ENCODE results near the gene NCK1.
A peak's percentile ranks its signal among the peaks of the same experiment; 100 is the strongest.

The NCK1 gene

DNA sequence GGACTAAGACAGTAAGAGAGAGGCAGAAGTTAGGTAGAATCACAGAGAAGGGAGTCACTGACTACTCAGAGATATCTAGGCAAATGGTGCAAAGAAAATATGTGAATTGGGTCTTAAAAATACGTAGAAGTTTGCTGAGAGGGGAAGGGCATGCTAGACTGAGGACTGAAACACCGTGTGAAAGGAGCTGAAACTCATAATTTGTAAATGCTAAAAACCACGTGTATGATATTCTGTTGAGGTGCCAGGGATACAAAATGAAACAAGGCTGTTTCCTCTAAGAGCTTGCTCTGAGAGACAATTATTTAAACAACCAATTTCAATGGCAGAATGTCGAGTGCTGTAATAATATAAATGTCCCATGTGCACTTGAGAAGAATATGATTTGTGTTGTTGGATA, 47.2 kb downstream of the NCK1 start:
- DNase-seq = no peak
- TF ChIP-seq POLR2A (IDR thresholded peaks at IDR 0.05; ENCODE audit: low read length) (no peak), GATA1 (IDR thresholded peaks at IDR 0.05; ENCODE audit: low read depth, low read length) (no peak)

DNA sequence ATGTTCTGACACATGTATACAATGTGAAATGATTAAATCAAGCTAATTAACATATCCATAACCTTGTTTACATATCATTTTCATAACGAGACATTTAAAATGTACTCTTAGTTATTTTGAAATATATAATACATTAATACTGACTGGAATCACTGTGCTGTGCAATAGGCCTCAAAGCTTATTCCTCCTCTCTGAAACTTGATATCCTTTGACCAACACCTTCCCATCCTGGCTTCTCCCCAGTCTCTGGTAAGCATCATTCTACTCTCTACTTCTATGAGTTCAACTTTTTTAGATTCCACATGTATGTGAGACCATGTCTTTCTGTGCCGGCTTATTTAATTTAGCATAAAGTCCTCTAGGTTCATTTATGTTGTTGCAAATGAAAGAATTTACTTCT, 48.7 kb downstream of the NCK1 start:
- no peak for DNase-seq
- no peak for TF ChIP-seq POLR2A (IDR thresholded peaks at IDR 0.05; ENCODE audit: low read length)
- TF ChIP-seq GATA1 (IDR thresholded peaks at IDR 0.05; ENCODE audit: low read depth, low read length) = no peak

DNA sequence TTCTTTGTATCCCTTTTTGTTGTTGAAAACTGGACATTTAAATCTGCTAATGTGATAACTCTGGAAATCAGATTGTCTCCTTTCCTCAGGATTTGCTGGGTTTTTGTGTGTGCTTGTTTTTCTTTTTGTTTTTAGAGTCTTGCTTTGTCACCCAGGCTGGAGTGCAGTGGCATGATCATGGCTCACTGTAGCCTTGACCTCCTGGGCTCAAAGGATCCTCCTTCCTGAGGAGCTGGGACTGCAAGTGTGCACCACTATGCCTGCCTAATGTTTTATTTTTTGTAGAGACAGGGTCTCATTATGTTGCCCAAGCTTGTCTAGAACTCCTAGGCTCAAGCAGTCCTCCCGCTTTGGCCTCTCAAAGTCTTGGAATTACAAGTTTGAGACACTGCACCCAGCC, 51.2 kb downstream of the NCK1 start:
- TF ChIP-seq POLR2A (IDR thresholded peaks at IDR 0.05; ENCODE audit: low read length) (no peak), GATA1 (IDR thresholded peaks at IDR 0.05; ENCODE audit: low read depth, low read length) (no peak)
- DNase-seq = no peak

DNA sequence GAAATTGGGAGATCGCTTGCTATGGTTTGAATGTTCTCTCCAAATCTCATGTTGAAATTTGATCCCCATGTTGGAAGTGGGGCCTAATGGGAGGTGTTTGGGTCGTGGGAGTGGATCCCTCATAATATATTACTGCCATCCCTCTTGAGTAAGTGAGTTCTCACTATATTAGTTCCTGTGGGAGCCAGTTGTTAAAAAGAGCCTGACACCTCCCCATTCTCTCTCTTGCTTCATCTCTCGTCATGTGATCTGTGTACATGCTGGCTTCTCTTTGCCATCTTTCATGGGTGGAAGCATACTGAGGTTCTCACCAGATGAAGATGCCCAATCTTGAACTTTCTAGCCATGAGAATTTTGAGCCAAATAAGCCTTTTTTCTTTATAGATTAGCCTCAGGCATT, 52.7 kb downstream of the NCK1 start:
- TF ChIP-seq POLR2A (IDR thresholded peaks at IDR 0.05; ENCODE audit: low read length) (no peak), GATA1 (IDR thresholded peaks at IDR 0.05; ENCODE audit: low read depth, low read length) (no peak)
- no peak for DNase-seq

DNA sequence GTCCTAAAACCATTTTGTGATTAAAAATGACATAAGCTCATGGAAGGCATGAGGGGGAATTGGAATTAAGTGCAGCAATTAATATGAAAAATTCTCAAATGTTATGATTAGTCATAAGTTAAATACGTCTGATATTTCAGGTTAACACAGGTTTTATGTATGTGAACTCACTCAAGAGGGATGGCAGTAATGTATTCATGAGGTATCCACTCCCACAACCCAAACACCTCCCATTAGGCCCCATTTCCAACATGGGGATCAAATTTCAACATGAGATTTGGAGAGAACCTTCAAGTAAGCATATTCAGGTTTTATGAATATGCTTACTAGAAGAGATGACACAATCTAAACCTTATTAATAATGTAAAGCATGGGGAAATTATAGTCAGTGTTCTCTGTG, 54.2 kb downstream of the NCK1 start:
- no peak for DNase-seq
- no peak for TF ChIP-seq POLR2A (IDR thresholded peaks at IDR 0.05; ENCODE audit: low read length)
- no peak for TF ChIP-seq GATA1 (IDR thresholded peaks at IDR 0.05; ENCODE audit: low read depth, low read length)

DNA sequence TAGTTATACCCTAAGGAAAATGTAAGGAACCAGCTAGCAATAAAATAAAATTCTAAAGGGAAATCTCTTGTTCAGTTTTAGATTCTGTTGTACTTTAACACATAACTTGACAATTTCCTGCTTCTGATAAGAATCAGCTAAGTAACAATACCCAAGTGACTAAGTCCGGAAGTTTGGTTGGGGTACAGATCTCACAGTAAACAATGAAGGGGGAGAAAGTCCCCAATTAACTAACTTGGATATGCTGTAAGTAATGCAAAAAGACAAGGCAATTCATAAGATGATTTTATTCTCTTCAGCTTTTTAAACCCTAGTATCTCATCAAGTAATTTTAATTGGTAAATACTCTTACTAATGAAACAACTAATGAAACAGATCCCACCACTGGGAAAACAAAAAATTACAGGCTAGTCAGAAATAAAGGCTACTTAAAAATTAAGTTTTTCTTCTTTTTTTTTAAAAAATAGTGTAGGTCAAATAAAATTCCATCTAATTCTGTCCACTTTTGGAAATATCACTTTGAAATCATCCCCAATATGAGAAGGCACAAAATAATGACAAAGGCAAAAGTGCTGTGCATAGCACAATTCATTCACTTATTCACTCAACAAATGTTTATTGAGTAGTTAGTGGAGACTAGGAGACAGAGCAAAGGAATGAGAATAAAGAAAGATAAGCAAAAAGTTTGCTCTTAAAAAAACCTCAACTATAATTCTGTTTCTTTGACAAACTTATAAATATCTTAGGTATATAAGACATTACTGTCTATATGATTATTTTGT, 58.0 kb downstream of the NCK1 start:
- no peak for DNase-seq
- TF ChIP-seq GATA1 (IDR thresholded peaks at IDR 0.05; ENCODE audit: low read depth, low read length) = no peak
- no peak for TF ChIP-seq POLR2A (IDR thresholded peaks at IDR 0.05; ENCODE audit: low read length)

DNA sequence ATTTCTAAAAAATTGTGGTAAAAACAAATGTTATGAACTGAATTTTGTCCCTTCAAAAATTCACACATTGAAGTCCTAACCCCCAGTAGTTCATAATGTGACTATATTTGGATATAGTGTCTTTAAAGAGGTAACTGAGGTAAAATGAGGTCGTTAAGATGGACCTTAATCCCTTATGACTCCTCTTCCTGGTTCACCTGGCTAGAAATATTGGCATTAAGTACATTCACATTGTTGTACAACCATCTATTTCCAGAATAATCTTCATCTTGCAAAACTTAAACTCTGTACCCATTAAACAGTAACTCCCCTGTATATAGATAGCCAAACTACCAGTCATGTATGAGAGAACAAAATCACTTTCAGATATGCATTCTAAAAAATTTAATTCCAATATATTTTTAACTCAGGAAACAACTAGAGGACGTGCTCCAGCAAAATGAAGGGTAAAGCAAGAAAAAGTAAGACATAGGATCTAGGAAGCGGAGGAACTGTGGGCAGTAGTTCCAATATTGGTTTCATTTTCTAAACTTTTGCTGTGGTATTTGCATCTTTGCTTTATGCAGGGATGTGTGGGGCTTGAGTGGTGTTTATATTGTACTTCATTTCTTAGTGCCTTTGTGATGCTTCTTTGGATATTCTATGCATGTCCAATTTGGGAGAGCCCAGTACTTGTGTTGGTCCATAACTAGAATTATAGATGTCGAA, 59.0 kb downstream of the NCK1 start:
- no peak for DNase-seq
- no peak for TF ChIP-seq GATA1 (IDR thresholded peaks at IDR 0.05; ENCODE audit: low read depth, low read length)
- TF ChIP-seq POLR2A (IDR thresholded peaks at IDR 0.05; ENCODE audit: low read length) = no peak

DNA sequence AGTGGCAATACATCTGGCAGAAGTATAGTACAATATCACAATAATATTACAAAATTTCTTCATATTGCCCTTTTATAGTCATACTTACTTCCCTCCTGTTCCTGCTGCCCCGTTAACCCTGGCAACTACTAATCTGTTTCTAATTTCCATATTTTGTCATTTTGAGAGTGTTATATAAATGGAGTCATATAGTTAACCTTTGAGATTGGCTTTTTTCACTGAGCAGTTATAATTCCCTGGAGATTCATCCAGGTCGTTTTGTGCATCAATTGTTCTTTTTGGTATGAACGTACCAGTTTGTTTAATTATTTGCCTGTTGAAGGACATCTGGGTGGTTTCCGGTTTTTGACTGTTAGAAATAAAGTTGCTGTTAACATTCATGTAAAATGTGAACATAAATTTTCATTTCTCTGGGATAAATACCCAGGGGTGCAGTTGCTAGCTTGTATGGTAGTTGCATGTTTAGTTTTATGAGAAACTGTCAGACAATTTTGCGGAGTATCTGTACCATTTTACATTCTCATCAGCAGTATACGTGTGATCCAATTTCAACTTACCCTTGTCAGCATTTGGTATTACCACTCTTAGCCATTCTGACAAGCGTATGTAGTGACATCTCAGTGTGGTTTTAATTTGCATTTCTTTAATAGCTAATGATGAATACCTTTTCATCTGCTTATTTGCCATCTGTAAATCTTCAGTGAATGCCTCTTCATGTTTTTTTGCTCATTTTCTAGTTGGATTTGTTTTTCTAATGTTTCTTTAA, 63.6 kb downstream of the NCK1 start:
- DNase-seq = no peak
- TF ChIP-seq POLR2A (IDR thresholded peaks at IDR 0.05; ENCODE audit: low read length) = no peak
- TF ChIP-seq GATA1 (IDR thresholded peaks at IDR 0.05; ENCODE audit: low read depth, low read length) = no peak

DNA sequence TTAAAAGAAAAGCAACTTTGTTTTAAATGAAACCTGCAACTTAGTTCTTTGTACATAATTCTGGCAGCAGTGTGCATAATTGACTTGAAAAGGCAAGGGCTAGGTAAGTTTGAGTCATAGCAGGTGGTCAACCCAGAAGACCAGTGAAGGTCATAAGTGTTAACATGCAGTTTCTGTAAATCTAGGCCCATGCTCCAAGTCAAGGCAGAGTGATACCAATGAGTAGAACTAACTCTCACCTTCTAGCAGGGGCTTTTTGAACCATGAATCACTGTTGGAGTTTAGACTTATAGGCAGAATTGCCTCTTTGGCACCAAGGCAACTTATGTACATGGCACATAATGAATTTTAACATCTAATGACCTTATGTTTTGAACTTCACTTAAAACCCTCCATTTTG, 66.2 kb downstream of the NCK1 start:
- DNase-seq = no peak

DNA sequence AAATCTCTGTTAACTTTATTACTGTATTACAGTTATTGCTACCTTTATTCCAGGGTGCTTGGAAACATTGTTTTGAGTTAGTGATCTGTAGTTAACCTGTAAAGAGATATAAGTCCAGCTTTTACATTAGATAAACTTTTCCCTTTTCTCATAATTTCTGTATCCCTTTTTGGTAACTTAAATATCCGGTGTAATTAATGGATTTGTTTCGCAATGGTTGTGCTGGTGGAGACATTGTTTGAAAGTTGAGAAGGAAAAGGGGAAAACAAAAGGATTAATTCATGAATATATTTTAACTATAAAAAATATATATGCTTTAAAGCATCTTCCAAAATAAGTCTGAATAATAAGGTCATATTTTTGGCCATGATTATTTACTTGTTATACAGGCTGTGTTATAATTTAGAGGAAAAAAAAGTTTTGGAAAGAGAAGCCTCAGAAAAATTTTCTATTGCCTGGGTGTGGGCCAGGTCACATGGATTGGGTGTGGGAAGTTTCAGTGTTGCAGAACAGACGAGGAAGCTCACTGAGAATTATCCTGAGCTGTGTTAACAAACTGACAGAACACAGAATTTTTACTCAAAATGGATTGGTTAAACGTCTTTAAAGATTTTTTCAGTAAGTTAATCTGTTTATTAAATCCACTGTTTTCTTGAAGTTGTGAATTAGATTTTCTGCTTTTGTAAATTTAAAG, 68.1 kb downstream of the NCK1 start:
- peak; percentile 23 to 42 for DNase-seq
- TF ChIP-seq POLR2A (IDR thresholded peaks at IDR 0.05; ENCODE audit: low read length) = no peak
- no peak for TF ChIP-seq GATA1 (IDR thresholded peaks at IDR 0.05; ENCODE audit: low read depth, low read length)

More for the DNA sequence above, 66.2 kb downstream of the NCK1 start:
- TF ChIP-seq POLR2A (IDR thresholded peaks at IDR 0.05; ENCODE audit: low read length) = no peak
- TF ChIP-seq GATA1 (IDR thresholded peaks at IDR 0.05; ENCODE audit: low read depth, low read length) = no peak

DNA sequence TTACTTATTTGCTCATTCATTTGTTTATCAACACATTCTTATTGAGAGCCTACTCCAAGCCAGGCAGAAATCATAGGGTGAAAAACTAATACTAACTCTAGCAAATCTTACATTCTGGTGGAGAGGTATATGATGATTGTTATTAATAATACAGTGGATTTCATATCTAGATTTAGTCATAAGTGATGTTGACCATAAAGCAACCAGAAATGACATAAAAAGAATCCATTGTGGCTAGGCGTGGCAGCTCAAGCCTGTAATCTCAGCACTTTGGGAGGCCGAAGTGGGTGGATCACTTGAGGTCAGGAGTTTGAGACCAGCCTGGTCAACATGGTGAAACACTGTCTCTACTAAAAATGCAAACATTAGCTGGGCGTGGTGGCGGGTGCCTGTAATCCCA, 69.6 kb downstream of the NCK1 start:
- DNase-seq = no peak
- TF ChIP-seq GATA1 (IDR thresholded peaks at IDR 0.05; ENCODE audit: low read depth, low read length) (no peak), POLR2A (IDR thresholded peaks at IDR 0.05; ENCODE audit: low read length) (no peak)

DNA sequence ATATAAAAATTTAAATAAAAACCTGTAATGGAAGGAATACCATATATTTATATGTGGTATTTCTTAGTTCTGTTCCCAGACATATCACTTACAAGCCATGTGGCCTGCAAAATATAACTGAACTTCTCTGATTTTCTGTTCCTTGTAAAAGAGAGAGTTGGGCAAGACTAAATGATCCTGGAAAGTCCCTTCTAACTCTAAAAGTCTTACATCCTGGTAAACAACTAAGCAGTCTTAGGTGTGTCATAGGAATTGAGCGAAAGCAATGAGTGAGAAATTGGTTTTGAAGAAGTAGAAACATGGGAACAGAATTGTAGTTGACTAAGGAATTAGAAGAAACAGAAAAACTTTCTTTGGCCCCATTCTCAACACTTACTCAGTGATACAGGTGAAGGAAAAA, 70.5 kb downstream of the NCK1 start:
- TF ChIP-seq POLR2A (IDR thresholded peaks at IDR 0.05; ENCODE audit: low read length) = no peak
- TF ChIP-seq GATA1 (IDR thresholded peaks at IDR 0.05; ENCODE audit: low read depth, low read length) = no peak
- DNase-seq = no peak

DNA sequence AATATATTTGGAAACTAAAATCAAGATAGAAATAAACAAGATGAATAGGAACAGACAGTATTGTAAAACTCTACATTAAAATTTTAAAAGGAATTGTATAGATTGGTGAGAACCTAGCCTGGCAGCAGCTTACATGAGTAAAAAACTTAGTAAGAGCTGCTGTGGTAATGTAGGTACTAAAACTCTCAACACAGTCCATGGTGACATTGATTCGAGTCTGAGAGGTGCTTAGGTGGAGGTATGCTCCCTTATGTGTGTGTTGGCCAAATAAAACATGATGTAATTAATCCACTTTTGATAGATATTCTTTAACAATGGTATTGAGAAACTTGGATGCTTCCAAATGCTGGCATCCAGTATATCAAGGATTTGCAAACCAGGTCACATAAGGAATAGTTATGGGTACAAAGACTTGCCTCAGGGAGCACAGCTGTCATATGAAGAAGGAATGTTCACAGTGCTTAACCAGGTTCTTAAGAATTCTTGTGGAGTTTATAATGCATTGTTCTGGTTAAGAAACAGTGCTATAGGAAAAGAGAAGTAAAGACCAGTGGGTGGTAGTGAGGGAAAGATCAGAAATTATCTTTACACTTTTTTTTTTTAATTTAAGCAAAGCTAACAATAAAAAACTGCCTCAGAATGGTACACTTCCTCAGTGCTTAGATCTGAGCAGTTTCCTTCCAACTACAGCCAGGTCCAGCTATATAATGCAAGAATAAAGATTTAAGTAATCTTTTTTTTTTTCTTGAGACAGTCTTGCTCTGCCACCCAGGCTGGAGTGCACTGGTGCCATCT, 71.2 kb downstream of the NCK1 start:
- no peak for DNase-seq
- no peak for TF ChIP-seq POLR2A (IDR thresholded peaks at IDR 0.05; ENCODE audit: low read length)
- no peak for TF ChIP-seq GATA1 (IDR thresholded peaks at IDR 0.05; ENCODE audit: low read depth, low read length)

Data from erythroblast (primary cell).